Measurements from ENCODE around the gene MTMR12. TPM values are rescaled to one million over a fixed set of nuclear protein-coding genes. Genes with fewer than 3 reads are reported as not detected.

The MTMR12 gene
- total and polyA plus RNA-seq, 4 donors = 7.8 to 43.3 (median 23.8) TPM

Small RNA genes lying within 50 kb of the gene (small RNA-seq; reads per million reads assigned to genes)
- gene RNU6-1079P (ENCODE audit: low replicate concordance) (not detected), gene RNU6-378P (ENCODE audit: low replicate concordance) (not detected)

Other genes starting within 250 kb of the MTMR12 start
- 100 to 1,000 TPM in 1 of 2 donors, 10 to 100 TPM in 1; 81.4 to 112 TPM for gene GOLPH3, start 138.6 kb downstream of the MTMR12 start, total RNA-seq
- gene GOLPH3, start 138.6 kb downstream of the MTMR12 start, polyA plus RNA-seq = 10 to 100 TPM; 52.2 to 58.3 TPM
- gene ZFR, start 131.8 kb upstream of the MTMR12 start, total RNA-seq = 10 to 100 TPM; 45.2 to 91.8 TPM
- gene ZFR, start 131.8 kb upstream of the MTMR12 start, polyA plus RNA-seq = 10 to 100 TPM; 23.0 to 30.5 TPM